HG03439 (cell line): ENCODE measurements around the gene SPATA24.
"Not testable (repeated sequence)": the region's sequence is repeated elsewhere in the genome, so short reads cannot be mapped to it uniquely, and the experiment has no call there.

Experiments used
- ATAC-seq: cut with Tn5 transposase; IDR thresholded peaks from one replicate; pipeline ENCODE4 v1.9.1; 2021; ENCODE audit warnings: mild to moderate bottlenecking, moderate library complexity; ENCODE audit not compliant: unreplicated experiment

Gene SPATA24, protein sequence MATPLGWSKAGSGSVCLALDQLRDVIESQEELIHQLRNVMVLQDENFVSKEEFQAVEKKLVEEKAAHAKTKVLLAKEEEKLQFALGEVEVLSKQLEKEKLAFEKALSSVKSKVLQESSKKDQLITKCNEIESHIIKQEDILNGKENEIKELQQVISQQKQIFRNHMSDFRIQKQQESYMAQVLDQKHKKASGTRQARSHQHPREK

DNA sequence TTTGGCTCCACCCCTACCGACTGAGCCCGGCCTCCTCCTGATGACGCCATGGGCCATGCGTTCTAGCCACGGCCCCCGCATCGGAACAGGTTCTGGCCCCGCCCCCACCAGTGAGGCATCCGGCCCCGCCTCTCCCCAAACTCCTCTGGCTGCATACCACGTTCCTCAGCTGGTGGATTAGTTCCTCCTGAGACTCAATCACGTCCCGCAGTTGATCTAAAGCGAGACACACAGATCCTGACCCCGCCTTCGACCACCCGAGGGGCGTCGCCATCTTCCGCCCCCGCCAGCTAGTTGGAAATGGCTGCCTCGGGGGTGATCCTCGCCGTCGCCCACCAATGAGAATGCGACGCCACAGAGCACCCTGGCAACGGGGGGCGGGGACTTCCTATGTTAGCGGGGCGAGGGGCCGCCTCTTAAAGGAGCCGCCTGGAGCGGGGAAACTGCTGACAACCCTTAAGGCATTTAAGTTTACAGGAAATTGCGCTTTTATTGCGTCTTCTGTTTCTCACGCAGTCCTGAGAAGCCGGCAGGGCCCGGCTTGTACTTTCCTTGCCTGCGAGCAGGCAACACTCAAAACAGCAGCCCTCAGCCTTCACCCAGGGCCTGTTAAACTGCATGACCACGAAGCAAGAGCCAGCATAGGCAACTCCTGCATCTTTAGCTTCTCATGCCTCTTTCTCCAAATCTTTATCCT is at the start of gene SPATA24:
SPATA24 (minus strand) TSS at position 303 of the 697 bp plus-strand sequence; CDS start at position 274, 29 bp downstream.
- peak; percentile 86 for ATAC-seq

DNA sequence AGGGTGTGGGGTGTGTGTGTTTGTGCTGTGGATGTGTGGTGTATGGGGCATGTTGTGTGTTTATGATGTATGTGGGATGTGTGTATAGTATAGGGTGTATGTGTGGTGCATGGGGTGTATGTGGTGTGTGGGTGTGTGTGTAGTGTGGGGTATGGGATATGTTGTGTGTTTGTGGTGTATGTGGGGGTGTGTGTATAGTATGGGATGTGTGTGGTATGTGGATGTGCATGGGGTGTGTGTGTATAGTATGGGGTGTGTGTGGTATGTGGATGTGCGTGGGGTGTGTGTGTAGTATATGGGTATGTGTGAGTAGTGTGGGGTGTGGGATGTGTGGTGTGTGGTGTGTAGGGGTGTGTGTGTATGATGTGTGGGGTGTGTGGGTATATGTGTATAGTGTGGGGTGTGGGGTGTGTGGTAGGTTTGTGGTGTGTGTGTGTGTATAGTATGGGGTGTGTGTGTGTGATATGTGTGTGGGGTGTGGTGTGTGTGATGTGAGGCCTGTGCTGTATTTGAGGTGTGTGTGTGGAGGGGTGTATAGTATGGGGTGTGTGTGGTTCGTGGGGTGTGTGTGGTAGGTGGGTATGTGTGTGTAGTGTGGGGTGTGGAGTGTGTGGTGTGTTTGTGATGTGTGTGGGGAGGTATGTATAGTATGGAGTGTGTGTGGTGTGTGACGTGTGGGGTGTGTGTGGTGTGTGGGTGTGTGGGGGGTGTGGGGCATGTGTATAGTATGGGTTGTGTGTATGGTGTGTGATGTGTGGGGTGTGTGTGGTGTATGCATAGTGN is 48.2 kb upstream of the SPATA24 start:
- no peak for ATAC-seq

DNA sequence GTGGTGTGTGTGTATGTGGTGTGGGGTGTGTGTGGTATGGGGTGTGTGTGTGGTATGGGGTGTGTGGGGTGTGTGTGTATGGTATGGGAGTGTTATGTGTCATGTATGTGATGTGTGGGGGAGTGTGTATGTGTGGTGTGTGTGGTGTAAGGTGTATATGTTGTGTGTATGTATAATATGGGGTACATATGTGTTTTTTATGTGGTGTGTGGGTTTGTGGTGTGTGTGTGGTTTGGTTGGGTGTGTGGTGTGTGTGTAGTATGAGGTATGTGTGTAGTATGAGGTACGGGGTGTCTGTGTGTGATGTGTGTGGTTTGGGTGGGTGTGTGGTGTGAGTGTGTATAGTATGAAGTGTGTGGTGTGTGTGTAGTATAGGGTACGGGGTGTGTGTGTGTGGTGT is 47.3 kb upstream of the SPATA24 start:
- no peak for ATAC-seq

DNA sequence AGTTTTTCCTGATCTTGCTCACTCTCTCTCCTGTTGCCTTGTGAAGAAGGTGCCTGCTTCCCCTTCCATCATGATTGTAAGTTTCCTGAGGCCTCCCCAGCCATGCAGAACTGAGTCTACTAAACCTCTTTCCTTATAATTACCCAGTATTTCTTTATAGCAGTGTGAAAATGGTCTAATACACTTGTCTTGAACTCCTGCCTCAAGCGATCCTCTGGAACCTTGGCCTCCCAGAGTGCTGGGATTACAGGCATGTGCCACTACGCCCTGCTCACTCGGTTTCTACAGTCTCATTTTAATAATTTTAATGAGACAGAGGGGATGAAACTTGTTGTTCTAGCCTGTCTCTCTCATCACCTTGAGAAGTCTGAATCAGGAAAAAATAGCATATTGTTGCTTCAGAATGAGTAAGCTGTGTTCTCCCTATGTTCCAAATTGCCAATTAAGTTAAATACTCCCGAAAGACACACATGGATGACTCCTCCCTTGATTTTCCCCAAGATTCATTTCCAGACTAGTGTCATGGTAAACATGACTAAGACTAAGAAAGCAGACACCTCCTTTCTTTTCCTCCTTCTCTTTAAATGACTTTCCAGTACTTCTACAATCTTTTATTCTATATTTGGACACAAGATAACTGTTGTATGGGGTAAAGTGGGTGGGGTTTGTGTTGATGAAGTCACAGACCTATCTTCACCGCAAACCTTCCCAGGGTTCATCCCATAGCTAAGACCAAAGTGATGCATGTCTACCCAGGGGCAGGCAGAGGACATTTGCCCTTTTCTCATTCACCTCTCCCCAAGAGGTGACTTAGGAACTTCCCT is 43.3 kb upstream of the SPATA24 start:
- peak; percentile 68 for ATAC-seq

DNA sequence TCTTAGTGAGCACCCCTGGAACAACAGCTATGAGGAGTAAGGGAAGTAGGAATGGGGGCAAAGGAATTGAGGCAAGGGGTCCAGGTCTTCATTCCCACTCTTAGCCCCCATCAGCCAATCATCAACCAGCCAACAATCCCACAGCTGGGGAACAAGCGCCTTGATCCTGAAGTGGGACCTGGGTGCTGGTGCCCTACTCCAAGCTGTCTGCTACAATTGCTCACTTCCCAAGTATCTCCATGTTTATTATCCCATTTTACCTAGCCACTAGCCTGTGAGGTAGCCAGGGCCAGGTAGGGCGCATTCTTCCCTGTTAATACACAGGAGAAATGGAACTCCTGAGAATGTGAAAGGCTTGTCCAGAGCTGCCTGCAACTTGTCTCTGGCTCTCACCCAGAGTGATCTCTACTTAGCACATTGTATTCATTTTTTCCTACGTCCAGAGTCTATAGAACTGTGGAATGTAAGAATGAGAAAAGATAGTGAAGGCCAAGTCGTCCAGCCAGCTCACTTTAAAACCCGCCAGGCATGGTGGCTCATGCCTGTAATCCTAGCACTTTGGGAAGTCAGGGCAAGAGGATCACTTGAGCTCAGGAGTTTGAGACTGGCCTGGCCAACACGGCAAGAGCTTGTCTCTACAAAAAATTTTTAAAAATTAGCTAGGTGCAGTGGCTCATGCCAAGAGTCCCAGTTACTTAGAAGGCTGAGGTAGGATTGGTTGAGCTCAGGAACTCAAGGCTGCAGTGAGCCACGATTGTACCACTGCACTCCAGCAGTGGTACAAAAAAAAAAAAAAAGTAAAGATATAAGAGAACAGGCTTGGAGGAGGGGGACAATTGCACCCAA is 41.7 kb upstream of the SPATA24 start:
- no peak for ATAC-seq

DNA sequence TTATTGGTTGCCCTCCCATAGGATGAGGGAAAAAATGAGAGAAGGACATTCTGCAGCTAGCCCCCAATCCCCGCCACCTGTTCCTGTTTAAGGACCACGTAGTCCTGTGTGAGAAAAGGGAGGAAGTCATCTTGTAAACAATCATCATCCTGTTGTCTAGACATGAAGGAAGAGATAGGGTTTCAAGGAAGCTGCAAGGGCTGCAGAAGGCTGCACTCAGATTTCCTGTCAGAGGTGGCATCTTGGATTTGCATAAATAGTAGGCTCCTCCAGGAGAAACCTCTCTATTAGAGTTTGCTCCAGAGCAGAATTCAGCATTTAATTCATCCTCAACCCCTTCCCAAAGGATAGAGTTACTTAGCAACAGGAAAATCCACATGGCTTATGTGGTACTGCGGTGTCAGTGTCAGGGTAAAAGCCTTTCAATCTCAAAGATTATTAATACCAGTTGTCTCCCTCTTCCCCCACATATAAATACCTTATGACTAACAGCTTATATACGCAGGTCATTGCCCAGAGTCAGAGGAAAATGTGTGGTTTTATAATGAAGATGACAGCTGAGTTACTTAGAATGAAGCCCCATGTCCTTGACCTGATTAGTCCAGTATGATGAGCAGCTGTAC is 40.1 kb upstream of the SPATA24 start:
- ATAC-seq = no peak

DNA sequence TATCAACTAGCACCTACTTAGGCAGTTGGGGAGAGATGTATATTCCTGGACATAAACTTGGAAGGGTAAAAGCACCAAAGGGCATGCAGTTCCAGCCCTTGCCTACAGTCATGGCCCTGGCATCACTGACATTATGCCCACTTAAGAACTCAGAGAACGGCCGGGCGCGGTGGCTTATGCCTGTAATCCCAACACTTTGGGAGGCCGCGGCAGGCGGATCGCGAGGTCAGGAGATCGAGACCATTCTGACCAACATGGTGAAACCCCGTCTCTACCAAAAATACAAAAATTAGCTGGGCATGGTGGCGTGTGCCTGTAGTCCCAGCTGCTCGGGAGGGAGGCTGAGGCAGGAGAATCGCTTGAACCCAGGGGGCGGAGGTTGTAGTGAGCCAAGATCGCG is 36.5 kb upstream of the SPATA24 start:
- ATAC-seq = not testable (repeated sequence)

DNA sequence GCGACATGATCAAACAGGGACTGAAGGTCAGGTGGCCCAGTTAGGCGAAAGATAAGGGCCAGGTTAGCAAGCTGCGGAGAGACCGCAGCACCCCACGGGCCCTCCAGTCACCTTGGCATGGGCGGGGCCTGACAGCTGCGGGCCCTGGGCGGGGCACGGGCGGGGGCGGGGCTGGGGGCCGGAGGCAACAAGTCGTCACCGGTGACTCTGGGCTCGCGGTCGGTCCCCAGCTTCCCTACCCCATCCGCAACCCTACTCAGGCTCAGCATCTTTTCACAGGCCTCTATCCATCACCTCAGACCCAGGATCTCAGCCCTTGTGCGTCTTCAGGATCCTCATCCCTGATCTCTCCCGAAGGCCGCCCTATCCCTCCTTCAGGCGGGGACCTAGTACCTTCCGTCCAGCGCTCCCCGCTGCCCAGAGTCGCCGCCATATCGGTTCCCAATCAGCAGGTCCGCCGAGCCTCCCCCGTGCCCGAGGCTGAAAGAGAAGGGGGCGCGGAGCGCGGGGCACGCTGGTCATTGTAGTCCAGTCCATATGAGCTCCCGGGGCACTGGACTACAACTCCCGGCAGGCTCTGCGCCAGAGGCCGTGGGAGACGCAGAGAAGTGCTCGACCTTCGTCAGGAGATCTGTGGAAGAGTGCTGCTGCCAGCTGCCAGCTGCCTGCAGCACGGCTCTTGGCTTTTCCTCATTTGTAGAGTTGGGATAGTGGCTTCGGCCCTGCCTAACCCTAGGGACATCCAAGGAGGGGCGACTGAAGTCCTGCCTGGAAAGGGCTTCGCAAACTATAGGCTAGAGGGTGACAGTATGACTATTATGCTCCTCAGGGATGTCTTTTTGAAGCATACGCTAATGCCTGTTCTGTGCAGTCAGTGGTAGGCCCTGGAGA is 35.4 kb upstream of the SPATA24 start, which contains the start of gene DNAJC18:
DNAJC18 (minus strand) TSS at position 513 of the 891 bp plus-strand sequence; CDS start at position 433, 80 bp downstream.
- ATAC-seq = peak; percentile 90

DNA sequence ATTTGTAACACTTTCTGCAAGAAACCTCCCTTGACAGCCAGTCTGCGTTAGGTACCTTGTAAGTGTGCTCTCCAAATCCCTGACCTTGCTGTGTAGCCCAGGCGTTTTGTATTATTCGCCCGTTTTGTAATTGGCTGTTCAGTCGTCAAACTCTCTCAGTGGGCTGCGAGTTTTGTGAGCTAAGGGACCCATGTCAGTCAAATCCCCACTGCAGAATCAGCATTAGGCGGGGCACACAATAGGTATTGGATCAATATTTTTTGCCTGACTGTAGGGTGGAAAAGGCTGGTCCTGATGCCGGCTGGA is 34.8 kb upstream of the SPATA24 start:
- ATAC-seq = peak; percentile 2

DNA sequence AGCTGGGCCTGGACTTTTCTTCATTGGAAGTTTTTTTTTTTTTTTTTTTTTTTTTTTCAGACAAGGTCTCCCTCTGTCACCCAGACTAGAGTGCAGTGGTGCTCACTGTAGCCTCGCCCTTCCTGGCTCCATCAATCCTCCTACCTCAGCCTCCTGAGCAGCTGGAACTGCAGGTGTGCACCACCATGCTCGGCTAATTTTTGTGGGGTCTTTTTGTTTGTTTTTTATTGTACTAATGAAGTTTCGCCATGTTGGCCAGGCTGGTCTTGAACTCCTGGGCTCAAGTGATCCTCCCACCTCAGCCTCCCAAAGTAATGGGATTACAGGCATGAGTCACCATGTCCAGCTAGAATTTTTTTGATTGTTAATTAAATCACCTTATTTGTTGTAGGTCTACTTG is 31.8 kb upstream of the SPATA24 start:
- ATAC-seq = no peak

DNA sequence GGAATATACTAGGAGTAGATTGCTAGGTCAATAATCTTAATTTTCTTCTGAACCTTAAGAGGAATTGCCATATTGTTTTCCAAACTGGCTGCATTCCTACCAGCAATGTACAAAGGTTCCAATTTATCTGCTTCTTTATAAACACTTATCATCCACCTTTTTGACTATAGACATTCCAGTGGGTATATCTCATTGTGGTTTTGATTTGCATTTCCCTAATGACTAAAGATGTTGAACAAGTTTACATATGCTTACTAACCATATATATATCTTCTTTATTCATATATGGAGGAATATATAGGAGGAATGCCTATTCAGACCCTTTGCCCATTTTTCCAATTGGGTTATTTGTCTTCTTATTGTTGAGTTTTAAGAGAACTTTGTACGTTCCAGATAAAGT is 27.8 kb upstream of the SPATA24 start:
- ATAC-seq = no peak

DNA sequence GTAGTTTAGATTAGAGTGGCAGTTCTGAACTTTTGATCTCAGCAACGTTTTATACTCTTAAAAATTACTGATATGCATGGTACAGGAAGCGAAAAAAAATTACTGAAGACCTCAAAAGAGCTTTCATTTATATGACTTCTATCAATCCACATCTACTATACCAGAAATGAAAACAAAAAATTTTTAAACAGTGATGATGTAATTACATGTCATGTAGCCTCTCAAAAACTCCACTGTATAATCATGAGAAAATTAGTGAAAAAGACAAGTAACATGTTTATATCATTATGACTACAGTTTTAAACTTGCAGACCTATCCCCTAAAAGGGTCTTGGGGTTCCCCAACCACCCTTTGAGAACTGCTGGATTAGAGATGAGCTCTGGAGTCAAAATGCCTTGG is 26.1 kb upstream of the SPATA24 start:
- ATAC-seq = no peak

DNA sequence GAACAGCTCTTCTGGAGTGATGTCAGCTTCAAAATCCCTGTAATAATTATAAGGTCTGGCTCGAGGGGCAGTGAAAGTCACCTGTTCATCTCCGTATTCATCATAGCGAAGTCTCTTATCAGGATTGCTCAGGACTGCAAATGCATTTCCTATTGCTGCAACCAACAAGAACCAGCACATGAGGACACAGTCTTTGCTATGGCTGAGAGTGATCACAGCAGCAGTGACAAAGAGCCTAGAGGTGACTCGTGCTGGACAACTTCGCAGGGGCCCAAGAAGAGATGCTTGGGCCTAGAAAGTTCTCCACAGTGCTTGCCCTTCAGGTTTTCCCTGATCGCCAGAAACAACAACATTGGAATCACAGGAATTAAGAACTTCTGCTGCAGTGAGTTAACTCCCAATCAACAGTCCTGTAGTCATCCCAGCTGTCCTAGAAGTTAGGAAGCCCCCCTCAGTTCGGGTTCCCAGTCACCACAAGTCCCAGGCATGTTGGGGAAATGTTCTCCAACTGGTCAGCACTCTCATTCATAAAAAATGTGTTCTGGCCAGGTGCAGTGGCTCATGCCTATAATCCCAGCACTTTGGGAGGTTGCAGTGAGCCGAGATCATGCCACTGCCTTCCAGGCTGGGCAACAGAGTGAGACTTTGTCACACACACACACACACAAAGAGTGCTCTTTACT is 22.5 kb upstream of the SPATA24 start:
- ATAC-seq = no peak

DNA sequence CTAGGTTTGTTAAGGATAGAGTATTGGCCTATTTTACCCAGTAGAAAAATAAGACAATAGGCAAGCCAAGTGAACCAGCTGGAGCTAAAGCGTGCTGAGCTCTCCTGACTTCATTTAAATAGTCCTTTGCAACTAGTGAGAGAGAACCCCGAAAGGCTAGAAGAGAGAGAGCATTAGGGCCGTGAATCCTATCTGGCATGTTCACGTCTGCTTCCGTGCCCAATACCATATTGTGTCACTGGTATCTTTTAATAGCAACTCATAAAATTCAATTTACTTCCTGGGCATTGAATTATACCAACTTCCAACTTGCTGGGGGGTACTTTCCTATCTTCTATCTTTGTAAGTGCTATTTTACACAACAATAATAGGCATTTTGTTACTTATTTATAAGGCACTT is 21.6 kb upstream of the SPATA24 start:
- no peak for ATAC-seq

DNA sequence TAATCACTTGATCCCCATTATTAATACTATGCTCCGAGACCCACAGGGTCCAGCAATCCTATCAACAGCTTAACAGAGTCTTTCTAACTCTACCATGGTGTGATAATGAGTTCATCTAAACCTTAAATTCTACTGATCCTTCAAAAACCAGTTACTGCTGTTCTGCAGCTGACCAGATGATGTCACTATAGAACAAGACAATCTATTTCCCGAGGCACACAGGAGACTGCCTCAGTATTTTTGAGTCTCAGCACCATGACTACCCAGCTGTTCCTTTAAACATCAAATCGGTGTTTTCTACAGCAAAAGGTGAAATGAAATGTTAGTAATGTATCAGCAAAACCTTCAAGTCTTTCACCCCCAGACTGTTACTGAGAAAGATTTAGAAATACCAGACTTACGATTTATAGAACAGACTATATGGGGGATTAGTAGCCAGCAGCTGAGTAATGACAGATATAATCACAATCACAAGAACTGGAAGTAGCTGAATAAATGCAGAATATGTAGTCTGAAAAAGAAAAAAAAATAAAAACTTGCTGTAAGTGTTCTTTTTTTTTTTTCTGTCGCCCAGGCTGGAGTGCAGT is 18.5 kb upstream of the SPATA24 start:
- no peak for ATAC-seq

DNA sequence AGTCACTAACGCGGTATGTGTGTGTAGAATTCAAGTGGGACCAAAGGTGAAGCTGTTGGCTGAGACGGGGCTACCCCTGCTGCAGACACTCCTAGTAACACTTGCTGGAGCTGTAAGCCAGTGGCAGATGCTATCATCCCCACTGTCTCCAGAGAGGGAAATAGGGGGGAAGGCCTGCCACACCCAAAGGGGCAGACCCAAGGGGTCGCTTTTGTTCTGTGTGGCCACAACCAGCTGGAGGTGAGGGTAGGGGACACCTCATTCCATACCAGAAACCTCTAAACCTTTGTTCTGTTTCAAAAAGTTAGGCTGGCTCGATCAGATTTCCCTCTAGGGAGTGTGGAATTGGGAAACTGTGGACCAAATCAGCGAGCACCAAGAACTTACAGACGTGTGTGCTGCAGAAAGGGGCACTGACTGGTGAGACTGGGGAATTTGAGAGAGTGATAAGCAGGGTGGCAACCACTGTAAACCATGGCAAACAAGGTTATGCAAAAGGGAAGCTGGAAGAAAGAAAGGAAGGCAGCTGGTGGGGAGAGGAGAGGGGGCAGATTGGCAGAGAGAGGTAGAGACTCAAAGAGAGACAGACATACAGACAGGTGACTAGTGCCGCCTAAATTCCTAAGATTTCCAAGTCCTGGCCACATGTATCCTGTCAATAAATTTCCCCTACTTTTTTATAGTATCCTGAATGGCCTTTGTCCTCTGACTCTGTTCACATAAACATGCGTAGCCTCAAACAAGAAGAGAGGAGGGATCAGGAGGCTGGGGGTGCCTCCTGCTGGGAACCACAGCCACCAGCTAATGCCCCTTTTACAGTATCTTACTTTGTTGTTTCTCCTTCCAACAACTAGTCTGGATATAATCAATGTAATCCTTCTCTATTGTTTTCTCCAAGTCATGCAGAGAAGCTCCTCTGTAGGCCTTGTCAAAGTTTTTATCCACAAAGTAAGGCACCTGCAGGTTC is 15.6 kb upstream of the SPATA24 start:
- no peak for ATAC-seq

DNA sequence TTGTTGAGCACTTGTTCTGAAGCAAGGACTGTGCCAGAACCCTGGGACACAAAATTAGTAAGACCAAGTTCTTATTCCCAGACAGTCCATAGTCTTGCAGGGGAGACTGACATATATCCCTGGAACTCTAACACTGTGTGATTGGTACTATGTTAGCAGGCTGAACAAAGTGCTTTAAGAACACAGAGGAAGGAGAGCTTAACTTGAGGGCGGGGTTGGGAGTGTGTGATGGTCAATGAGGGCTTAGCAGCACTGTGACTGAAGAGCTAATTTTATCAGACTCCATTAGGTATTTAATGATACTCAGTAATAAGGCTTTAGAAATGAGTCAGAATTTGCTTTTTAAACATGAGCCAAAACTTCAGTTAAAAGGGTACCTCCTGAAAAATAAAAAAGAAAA is 14.9 kb upstream of the SPATA24 start:
- no peak for ATAC-seq
